Sigmoid colon (tissue), 4 donors: ENCODE measurements around the gene CXCL8.

Source experiments
- CTCF ChIP-seq, 4 experiments: fragments of 450-650 bp in 3 of 4; fragments of 200-600 bp in 1 of 4; IDR thresholded peaks; one replicate each; pipeline ENCODE4 v1.5.1; 2016 to 2019; ENCODE audit warnings: antibody characterized with exemption in 4 of 4, mild to moderate bottlenecking in 3 of 4, moderate library complexity in 2 of 4
- EP300 ChIP-seq, 4 donors: sonication (generic); formaldehyde crosslinking; IDR thresholded peaks; one replicate each; pipeline ENCODE4 v1.6.1; 2017; ENCODE audit warnings: antibody characterized with exemption in 4 of 4
- POLR2A ChIP-seq, 2 donors: fragments of 450-650 bp; IDR thresholded peaks; one replicate each; pipeline ENCODE4 v1.6.1; 2016; ENCODE audit warnings: antibody characterized with exemption in 2 of 2, mild to moderate bottlenecking in 2 of 2, moderate library complexity in 2 of 2
- POLR2AphosphoS5 ChIP-seq, 4 donors: sonication (generic); formaldehyde crosslinking; IDR thresholded peaks; one replicate each; pipeline ENCODE4 v1.6.1; 2017; ENCODE audit warnings: antibody characterized with exemption in 4 of 4

DNA sequence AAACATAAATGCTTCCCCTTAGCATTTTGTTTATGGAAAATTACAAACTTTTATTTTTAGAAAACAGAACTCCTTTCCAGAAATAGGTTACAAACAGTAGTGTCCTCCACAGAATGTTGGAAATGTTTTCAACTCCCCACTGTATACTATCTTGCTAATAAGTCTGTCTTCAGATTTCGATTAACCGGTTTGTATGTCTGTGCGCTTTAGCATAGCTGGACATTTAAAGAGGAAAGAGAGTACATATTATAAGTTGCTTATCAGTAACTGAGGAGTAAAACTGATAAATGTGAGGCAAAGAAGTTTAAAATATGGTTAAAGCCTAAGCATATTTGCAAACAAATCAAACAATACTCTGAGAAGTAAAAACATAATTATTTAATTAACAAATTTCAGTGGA lies 3.4 kb downstream of the CXCL8 start:
- no peak for TF ChIP-seq POLR2A (IDR thresholded peaks at IDR 0.05)
- no peak for TF ChIP-seq CTCF (IDR thresholded peaks at IDR 0.05)
- TF ChIP-seq EP300 (IDR thresholded peaks at IDR 0.05): no peak
- no peak for TF ChIP-seq POLR2AphosphoS5 (IDR thresholded peaks at IDR 0.05)
